M059J (cell line): ENCODE data around the gene TERT. TPM values are rescaled to one million over a fixed set of nuclear protein-coding genes. Genes with fewer than 3 reads are reported as not detected.
"Not testable (repeated sequence)": the region's sequence is repeated elsewhere in the genome, so short reads cannot be mapped to it uniquely, and the experiment has no call there.

Source experiments
- DNase-seq: peaks from one replicate; pipeline ENCODE4 v3.0.0-alpha.2; 2012; ENCODE audit warnings: low read depth
- total RNA-seq: library from RNA; depleted of rRNA; stranded (reverse); fragments of >200 nt; shearing (Covaris generic); gene quantifications from 2 replicates; pipeline ENCODE4 v1.2.3, GENCODE V29; 2014

Gene TERT
- total RNA-seq, 1 experiment from 2014 or later = 0.62 TPM

GRCh38 chr5:1240496-1241260 is 54.2 kb downstream of the TERT start:
- DNase-seq = no peak

- no peak for DNase-seq
Measured at GRCh38 chr5:1239505-1240251, 55.2 kb downstream of the TERT start.

- no peak for DNase-seq
Measured at GRCh38 chr5:1235838-1236237, 59.0 kb downstream of the TERT start.

- no peak for DNase-seq
Measured at GRCh38 chr5:1235379-1235778, 59.5 kb downstream of the TERT start.

- no peak for DNase-seq
Measured at GRCh38 chr5:1232780-1233179, 62.1 kb downstream of the TERT start.

GRCh38 chr5:1231354-1231905 is 63.4 kb downstream of the TERT start:
- no peak for DNase-seq

- DNase-seq = no peak
Measured at GRCh38 chr5:1230551-1230950, 64.3 kb downstream of the TERT start.

GRCh38 chr5:1229822-1230221 is 65.0 kb downstream of the TERT start:
- no peak for DNase-seq

- DNase-seq = not testable (repeated sequence)
Measured at GRCh38 chr5:1229023-1229422, 65.8 kb downstream of the TERT start.

GRCh38 chr5:1228120-1228519 is 66.7 kb downstream of the TERT start:
- DNase-seq = no peak

GRCh38 chr5:1227667-1228066 is 67.2 kb downstream of the TERT start:
- peak; percentile 90 for DNase-seq

GRCh38 chr5:1226839-1227581 is 67.9 kb downstream of the TERT start:
- DNase-seq = no peak

GRCh38 chr5:1226231-1226630 is 68.6 kb downstream of the TERT start:
- DNase-seq = no peak

GRCh38 chr5:1225081-1225480 is 69.8 kb downstream of the TERT start, which contains the start of gene SLC6A18:
TSS of gene SLC6A18 (plus strand) at chr5:1225381. CDS start at chr5:1225478, 97 bp downstream.
- DNase-seq = no peak

GRCh38 chr5:1224631-1225030 is 70.2 kb downstream of the TERT start:
- DNase-seq = no peak

GRCh38 chr5:1223278-1223670 is 71.6 kb downstream of the TERT start:
- DNase-seq = no peak

- DNase-seq = no peak
Measured at GRCh38 chr5:1222621-1223277, 72.1 kb downstream of the TERT start.

- no peak for DNase-seq
Measured at GRCh38 chr5:1222147-1222546, 72.7 kb downstream of the TERT start.

GRCh38 chr5:1221721-1222120 is 73.1 kb downstream of the TERT start:
- no peak for DNase-seq

GRCh38 chr5:1220831-1221230 is 74.0 kb downstream of the TERT start:
- no peak for DNase-seq

GRCh38 chr5:1220351-1220750 is 74.5 kb downstream of the TERT start:
- no peak for DNase-seq

GRCh38 chr5:1219768-1220100 is 75.1 kb downstream of the TERT start:
- no peak for DNase-seq
